HG03045 (cell line): ENCODE results near the gene RAB30.
"Not testable (repeated sequence)": the region's sequence is repeated elsewhere in the genome, so short reads cannot be mapped to it uniquely, and the experiment has no call there.

Source experiments
- ATAC-seq: cut with Tn5 transposase; IDR thresholded peaks from one replicate; pipeline ENCODE4 v1.9.1; 2021; ENCODE audit warnings: mild to moderate bottlenecking, moderate library complexity; ENCODE audit not compliant: unreplicated experiment

Gene RAB30

DNA sequence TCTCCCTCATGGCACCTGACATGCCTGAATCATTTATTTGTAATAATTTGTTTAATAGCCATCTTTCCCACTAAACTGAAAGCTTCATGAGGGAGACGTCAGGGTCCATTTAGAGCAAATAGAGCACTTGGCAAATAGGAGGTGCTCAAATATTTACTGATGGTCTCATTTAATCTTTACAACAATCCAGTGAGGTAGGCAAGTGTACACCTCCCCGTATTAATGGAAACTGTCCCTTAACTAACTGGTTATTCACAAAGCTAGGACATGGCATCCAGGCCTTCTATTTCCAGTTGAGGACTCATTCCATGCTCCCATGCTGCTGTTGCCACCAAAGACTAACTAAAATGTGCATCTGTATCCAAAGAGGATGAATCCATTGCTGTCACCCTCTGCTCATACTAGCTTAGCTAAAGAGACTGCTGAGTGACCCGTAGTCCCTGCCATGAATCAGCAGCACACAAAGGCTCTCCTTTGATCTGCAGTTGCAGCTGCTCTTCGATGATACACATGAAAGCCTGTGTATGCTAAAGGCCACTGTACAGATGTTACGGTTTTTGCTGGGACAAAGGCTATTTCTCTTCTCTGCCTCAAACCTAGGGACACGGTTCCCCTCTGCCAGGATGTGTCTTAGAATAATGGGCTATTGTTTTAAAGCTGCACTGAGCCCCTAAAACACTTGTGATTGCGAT, 82.6 kb downstream of the RAB30 start:
- ATAC-seq, result no peak

DNA sequence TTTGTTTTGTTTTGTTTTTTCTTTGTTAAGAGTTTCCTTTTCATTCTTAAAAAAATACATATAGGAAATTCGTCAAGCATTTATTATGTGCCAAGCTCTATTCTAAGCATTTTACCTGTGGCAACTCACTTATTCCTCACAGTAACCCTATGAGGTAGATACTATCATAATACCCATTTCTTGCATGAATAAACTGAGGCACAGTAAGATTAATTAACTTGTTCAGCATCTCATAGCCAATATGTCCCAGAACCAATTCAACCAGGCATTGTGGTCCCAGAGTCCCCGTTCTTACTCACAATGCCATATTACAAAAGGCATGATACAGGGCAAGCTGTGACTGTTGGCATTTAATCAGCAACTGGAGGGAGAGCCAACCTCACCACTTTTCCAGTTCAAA, 83.7 kb downstream of the RAB30 start:
- no peak for ATAC-seq

DNA sequence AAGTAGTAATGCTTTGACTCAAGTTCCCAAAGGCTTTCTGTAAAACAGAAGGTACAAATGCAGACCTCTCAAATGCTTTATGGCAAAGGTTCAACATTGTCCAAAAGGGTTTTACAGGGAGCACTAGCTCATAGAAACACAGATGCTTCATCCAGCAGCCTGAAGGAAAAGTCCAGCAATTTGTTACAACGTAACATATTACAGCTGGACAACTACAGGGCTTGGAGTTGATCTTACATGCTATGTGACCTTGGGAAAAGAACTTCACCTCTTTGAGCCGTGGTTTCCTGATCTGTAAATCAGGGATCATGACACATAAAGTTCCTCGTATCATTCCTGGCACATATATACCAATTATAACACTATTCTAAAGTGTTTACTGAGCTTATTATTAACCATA, 85.3 kb downstream of the RAB30 start:
- no peak for ATAC-seq

DNA sequence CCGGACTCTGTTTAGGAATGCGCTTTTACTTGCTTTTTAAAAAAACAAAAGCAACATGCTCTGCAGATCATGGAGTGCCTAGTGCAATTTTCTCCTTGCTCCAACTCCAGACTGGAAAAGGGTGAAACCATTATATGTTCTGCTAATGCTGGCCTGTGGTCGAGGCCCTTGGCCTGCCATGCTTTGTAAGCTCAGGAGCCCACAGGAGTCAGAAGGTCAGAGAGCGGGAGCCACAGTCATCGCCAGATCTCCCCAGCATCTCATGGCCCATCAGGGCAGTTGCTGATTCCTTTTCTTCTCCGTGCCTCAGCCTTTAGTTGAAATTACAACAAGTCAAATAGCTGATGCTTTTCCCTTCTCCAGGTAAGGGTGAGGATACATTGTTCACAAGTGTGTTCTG, 89.8 kb downstream of the RAB30 start:
- ATAC-seq, result no peak

DNA sequence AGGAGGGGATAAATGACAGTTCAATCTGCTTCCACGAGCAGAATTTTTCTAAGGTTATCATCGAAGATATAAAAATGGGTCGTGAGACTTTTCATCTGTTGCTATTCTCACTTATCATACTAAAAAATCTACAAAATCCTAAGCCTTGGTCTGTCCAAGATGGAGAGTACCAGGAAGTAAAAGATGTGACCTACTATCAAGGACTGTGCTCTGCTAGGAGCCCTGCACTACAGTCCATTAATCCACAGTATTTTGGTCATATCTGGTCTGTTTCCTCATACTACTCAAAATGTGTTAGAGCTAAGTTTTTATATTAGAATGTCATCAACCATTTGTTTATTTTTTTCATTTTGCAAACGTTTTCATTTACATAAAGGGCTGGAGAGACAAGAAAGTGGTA, 90.8 kb downstream of the RAB30 start:
- ATAC-seq, result no peak

DNA sequence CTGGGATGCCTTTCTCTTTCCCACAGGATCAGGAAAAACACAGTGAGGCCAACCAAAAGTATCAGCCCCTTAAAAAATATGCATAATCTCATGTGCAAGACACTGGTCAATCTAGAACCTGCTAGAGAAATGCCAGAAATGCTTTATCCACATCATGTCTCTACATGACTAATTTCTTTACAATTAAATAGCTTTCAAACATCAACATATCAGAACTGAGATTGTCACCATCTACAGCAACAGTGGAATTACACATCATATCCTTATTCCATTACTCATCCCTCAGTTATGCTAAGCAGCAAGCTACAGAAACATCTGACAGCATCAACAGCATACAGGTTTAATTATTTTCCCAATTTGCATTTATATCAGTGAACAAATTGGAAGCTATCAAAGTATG, 91.4 kb downstream of the RAB30 start:
- ATAC-seq, result no peak

DNA sequence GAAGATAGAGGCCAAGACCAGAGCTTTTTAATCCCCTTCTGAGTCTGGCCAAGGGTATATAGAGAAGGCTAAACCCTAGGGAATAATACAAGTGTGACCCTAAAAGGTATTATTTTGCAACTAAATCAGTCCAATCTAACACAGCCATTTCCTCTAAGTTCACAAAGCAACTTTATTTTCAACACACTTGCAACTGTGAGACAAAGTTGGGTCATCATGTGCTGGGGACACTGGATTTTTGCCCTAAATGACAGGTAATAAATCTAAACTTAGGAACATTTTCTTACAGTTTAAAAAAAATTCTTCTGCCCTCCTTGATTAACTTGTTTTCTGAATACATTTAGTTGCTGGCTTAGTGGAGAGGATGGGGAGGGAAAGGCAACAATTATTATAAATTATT, 91.9 kb downstream of the RAB30 start:
- ATAC-seq, result no peak

DNA sequence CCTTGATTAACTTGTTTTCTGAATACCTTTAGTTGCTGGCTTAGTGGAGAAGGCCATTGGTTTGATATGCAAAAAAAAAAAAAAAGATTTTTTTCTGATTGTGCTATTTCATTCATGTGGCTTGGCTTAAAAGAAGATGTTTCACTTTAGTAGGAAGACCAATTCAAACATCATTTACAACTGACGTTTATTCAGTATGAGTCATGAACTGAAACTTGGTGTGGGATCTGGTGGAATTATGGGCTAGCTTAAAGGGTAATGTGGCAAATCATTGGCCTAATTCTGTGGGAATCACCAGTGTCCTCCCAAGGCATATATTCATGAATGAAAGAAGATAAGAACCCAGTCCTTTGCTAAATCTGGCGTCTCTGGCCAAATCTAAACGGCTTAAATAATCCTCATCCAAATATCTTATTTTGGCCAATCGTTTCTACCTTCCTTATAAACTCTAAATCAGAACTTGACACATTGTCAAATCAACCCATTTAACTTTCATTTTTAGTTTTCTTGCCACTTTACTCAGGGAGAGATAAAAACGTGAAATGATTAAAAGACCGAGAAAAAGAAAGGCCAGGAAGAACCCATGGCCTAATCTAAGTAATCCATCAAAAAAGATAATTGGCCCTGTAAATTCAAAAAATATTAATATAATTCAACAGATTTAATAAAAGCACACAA, 93.1 kb downstream of the RAB30 start:
- no peak for ATAC-seq

DNA sequence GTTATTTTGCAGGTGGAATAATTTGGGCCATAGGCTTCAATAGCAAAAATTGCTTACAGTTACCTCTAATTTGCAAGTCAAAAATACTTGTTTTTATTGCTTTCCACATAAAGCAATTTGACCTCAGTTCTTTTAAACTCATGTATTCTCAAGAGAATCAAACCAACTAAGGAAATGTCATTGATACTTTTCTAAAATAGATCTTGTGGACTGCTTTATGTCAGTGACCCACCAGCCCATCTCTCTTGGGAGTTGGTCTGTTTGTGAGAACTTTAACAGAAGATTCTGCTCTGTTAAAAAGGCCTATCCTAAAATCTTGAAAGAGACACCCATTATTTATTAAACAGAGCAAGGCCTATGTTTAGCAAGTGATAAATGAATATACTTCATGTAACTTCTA, 94.9 kb downstream of the RAB30 start:
- no peak for ATAC-seq

DNA sequence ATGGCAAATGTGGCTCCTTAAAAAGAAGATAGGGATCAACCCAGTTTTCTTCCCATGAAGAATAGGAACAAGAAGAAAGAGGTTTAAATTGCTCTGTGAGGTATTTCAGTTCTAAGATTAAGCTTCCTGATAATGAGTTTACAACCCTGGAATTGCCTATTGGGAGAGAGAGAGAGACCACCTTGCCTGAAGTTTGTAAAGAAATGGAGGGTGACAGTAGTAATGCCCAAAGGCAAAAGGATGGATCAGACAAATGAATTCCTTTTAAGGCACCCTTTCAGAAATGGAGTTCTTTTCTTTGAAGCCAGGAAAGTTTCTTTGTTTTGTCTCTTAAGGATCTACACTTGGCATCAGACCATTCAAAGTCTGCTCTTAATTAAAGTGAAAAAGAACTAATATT, 95.8 kb downstream of the RAB30 start:
- no peak for ATAC-seq

DNA sequence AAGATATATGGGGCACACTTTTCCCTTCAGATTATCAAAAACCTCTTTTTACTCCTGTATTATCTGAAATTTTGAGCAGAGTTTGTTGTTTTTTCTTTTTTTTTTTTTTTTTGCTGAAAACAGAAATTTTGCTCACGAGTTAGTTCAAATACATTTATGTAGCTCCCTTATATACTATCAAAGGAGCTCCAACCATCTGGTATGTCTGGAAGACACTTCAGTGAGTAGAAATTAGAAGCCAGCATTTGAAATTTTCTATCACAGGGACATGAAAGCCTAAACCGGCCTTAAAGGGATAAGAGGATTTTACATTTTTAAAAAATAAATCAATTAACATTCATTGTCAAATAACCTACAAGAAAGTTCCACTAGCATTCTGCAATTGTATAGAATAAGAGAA, 96.8 kb downstream of the RAB30 start:
- no peak for ATAC-seq

DNA sequence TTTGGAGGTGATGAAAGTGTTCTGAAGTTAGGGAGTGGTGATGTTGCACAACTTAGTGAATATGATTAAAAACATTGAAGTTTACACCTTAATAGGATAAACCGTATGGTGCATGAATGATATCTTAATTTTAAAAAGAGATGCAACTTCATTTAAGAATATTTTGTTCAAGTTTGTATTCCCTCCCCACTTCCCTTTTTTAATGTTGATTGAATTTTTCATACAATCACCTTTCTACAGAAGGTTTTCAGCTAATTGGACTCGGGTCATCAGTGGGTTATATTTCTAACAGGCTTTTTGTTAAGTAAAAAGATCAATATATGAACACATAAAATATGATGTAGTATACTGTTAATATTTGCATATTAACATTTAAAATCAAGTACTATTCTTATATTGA, 97.6 kb downstream of the RAB30 start:
- no peak for ATAC-seq

DNA sequence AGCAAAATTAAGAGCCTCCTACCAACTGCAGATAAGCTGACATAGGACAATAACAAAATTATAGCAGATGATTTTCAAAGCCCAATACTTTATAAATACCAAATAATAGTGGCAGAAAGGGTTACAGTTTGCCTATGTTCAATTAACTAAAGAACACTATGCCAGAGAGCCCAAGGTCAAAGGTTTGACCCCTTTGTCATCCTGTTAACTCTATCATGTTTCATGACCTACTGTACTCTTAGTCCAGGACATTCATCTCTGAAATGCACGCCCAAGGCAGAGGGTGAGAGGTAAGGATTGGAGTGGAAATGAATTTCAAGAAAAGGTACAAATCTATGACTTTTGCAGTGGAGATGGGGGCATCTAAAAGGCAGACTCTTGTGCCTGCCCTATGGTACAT, 99.6 kb downstream of the RAB30 start:
- ATAC-seq, result no peak

DNA sequence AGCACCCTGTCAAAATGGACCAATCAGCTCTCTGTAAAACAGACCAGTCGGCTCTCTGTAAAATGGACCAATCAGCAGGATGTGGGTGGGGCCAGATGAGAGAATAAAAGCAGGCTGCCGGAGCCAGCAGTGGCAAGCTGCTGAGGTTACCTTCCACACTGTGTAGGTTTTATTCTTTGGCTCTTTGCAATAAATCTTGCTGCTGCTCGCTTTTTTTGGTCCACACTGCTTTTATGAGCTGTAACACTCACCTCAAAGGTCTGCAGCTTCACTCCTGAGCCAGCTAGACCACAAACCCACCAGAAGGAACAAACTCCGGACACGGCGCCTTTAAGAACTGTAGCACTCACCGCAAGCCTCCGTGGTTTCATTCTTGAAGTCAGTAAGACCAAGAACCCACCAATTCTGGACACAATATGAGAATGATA, 100.2 kb downstream of the RAB30 start:
- not testable (repeated sequence) for ATAC-seq

DNA sequence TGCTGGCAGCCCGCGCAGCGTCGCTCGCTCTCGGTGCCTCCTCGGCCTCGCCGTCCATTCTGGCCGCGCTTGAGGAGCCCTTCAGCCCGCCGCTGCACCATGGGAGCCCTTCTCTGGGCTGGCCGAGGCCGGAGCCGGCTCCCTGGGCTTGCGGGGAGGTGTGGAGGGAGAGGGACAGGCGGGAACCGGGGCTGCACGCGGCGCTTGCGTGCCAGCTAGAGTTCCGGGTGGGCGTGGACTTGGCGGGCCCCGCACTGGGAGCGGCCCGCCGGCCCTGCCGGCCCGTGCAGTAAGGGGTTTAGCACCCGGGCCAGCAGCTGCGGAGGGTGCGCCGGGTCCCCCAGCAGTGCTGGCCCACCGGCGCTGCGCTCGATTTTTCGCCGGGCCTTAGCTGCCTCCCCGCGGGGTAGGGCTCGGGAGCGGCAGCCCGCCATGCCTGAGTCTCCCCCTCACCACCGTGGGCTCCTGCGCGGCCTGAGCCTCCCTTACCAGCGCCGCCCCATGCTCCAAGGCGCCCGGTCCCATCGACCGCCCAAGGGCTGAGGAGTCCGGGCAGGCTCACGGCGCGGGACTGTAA, 101.1 kb downstream of the RAB30 start:
- not testable (repeated sequence) for ATAC-seq

DNA sequence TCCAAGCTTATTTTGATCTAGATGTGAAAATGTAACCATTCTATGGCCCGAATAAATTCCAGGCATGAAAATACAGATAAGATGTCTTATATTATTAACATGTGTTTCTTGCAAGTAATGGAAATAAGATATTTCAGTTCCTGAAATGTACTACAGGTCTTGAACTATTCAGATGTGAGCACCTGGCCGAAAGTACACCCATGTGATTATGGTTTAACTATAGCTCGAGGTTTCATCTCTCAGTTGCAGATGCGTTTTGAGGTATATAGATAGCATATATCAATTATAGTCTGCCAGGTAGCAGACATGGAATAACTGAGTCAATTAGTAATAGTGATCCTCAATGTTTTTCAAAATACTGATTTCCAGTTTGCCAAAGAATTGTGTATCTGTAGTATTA, 101.9 kb downstream of the RAB30 start:
- ATAC-seq, result peak; percentile 92

DNA sequence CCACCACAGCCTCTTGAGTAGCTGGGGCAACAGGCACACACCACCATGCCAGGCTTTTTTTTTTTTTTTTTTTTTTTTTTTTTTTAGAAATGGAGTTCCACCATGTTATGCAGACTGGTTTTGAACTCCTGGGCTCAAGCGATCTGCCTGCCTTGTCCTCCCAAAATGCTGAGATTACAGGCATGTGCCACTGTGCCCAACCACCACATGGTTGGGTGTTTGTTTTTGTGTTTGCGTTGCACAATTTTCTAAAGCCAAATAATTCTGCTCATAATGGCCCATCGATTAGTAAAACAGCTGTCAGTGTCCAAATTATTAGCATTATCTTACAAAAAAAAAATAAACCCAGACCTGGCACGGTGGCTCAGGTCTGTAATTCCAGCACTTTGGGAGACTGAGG, 104.3 kb downstream of the RAB30 start:
- no peak for ATAC-seq

DNA sequence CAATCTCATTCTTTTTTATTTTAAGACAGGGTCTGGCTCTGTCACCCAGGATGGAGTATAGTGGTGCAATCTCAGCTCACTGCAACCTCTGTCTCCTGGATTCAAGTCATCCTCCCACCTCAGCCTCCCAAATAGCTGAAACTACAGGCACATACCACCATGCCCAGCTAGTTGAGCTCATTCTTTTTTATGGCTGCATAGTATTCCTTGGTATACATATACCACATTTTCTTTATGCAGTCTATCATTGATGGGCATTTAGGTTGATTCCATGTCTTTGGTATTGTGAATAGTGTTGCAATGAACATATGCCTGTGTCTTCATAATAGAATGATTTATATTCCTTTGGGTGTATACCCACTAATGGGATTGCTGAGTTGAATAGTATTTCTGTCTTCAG, 109.7 kb downstream of the RAB30 start:
- not testable (repeated sequence) for ATAC-seq

DNA sequence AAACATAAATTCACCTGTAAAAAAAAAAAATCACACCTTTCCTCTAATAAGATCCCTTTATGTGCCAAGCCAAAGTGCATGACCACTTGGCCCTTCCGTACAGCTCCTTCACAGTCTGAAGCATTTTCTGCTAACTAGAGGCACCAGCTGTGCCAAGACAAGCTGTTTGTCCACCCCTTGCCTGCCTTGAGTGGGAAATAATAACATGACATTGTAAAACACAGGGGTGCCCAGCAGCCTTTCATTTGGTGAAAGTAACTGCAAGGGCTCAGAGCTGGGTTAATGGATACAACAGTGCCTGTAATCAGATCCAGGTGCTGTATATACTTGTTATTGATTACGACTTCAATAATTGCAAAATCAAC, 110.9 kb downstream of the RAB30 start:
- no peak for ATAC-seq

DNA sequence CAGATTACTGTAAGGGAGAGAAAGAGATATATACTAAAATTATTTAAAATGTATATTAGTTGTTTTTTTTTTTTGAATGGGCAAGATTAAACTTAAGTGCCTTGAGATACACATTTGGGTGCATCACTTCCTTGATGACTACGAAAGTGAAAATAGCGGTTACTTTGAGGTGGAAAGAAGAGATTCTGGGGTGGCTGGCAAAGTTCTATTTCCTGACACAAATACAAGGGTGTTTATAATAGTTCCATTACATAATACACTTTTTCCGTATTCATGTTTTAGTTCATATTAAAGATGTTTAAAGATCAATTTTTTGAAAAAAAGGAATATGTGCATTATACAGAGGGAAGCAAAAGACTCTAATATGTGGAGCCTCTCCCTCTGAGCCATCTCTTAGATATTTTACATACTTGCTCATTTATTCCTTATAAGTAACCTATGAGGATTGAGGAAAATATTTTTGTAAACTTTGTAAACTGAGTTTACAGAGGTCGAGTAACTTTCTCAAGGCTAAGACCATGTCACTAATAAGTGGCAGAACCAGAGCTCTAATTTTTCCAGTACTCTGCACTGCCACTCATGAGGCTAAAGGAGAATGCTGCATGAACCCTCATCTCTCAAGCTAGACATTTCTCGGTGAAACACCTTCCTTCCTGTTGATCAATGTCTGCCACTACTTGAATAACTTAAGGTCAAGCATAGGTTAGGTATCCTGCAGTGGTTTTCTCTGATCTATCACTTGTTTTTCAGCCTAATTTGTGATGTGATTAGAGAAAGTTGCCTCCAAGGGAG, 111.5 kb downstream of the RAB30 start:
- peak; percentile 90 for ATAC-seq

DNA sequence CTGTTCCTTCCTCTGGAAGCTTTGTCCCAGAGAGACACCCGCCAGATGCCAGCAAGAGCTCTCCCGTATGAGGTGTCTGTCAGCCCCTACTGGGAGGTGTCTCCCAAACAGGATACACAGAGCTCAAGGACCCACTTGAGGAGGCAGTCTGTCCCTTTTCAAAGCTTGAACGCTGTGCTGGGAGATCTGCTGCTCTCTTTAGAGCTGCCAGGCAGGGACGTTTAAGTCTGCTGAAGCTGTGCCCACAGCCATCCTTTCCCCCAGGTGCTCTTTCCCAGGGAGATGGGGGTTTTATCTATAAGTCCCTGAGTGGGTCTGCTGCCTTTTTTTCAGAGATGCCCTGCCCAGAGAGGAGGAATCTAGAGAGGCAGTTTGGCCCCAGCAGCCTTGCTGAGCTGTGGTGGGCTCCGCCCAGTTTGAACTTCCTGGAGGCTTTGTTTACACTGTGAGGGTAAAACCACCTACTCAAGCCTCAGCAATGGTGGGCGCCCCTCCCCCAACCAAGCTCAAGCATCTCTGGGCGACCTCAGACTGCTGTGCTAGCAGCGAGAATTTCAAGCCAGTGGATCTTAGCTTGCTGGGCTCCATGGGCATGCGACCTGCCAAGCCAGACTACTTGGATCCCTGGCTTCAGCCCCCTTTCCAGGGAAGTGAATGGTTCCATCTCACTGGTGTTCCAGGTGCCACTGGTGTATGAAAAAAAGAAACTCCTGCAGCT, 115.8 kb downstream of the RAB30 start:
- ATAC-seq, result not testable (repeated sequence)
